Bronchial epithelial cell (primary cell): ENCODE data around the gene PRR16. TPM values are rescaled to one million over a fixed set of nuclear protein-coding genes. Genes with fewer than 3 reads are reported as not detected.
A peak's percentile ranks its signal among the peaks of the same experiment; 100 is the strongest.

Source experiments
- DNase-seq: peaks from one replicate; pipeline ENCODE4 v3.0.0-alpha.2; 2010; ENCODE audit warnings: low read depth
- FAIRE-seq: peaks from 2 replicates; lab custom pipeline; 2011; peaks lifted over from hg19 to GRCh38; lab: Jason Lieb, UNC
- H3K27me3 ChIP-seq: 2 replicates; pipeline ENCODE4 v1.5.1; 2011; ENCODE audit warnings: low read length; ENCODE audit not compliant: control insufficient read depth, insufficient read depth
- H3K36me3 ChIP-seq: 2 replicates; pipeline ENCODE4 v1.5.1; 2011; ENCODE audit warnings: low read length; ENCODE audit not compliant: control insufficient read depth, insufficient read depth
- H3K4me3 ChIP-seq: 2 replicates; pipeline ENCODE4 v1.5.1; 2011; ENCODE audit warnings: mild to moderate bottlenecking, low read depth, low read length, control low read depth
- total RNA-seq: library from RNA; depleted of rRNA; stranded (reverse); fragments of >200 nt; gene quantifications from 2 replicates; pipeline ENCODE4 v1.2.1, GENCODE V29; 2014
- TF ChIP-seq, protein P1 (sequence below): IDR thresholded peaks from 2 replicates; pipeline ENCODE4 v1.5.1; 2011; ENCODE audit warnings: mild to moderate bottlenecking, moderate library complexity, low read length, control low read depth, inconsistent platforms; ENCODE audit not compliant: insufficient read depth, severe bottlenecking

Gene PRR16
- total RNA-seq, 1 donor from 2014 or later, result 0.53 TPM

DNA sequence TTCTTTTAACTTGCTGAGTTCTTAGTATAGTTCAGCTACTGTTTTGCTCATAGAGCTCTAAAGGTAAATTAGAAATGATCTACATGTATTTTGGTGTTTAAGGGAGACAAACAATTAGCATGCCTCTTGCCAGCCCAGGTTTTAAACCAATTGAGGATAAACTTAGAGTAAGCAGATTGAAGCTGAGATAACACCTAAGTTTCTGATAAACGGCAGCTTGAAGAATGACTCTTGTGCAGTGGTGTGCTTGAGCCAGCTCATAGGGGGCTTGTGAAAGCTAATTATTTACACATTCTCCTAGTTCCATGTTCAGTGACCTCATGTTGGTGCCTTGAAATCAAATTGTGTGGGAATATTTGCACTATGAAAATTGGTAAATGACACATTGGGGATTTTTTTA is 193.0 kb downstream of the PRR16 start:
- Histone ChIP-seq H3K4me3 (no peak overlapping the region), H3K27me3 (peaks cover 1% of the 10 kb centered on the region), H3K36me3 (no peaks in the 10 kb centered on the region)
- TF ChIP-seq, protein P1, sequence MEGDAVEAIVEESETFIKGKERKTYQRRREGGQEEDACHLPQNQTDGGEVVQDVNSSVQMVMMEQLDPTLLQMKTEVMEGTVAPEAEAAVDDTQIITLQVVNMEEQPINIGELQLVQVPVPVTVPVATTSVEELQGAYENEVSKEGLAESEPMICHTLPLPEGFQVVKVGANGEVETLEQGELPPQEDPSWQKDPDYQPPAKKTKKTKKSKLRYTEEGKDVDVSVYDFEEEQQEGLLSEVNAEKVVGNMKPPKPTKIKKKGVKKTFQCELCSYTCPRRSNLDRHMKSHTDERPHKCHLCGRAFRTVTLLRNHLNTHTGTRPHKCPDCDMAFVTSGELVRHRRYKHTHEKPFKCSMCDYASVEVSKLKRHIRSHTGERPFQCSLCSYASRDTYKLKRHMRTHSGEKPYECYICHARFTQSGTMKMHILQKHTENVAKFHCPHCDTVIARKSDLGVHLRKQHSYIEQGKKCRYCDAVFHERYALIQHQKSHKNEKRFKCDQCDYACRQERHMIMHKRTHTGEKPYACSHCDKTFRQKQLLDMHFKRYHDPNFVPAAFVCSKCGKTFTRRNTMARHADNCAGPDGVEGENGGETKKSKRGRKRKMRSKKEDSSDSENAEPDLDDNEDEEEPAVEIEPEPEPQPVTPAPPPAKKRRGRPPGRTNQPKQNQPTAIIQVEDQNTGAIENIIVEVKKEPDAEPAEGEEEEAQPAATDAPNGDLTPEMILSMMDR, result no peak
- DNase-seq, result no peak
- no peak for FAIRE-seq

DNA sequence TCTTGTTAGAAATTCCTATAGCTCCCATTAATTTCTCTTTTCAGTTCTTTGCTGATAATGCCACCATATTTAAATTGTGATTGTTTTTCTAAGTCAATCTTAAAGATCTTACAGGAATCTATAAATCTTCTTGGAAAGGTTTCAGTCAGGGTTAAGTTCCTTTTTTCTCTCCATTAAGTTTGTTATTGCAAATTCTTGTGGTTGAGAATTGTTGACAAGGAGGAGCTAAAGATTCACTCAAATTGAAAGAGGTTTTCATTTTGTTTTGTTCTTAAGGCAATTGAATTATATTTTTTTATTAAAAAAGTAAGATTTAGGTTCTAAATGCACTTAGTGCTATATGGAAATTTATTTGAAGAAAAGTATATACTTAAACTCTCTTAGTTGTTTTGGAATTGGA is 213.4 kb downstream of the PRR16 start:
- TF ChIP-seq, protein P1, result no peak
- FAIRE-seq, result no peak
- H3K36me3 ChIP-seq, result no peaks in the 10 kb centered on the region
- H3K4me3 ChIP-seq, result no peak overlapping the region
- no peak for DNase-seq
- no peaks in the 10 kb centered on the region for H3K27me3 ChIP-seq

DNA sequence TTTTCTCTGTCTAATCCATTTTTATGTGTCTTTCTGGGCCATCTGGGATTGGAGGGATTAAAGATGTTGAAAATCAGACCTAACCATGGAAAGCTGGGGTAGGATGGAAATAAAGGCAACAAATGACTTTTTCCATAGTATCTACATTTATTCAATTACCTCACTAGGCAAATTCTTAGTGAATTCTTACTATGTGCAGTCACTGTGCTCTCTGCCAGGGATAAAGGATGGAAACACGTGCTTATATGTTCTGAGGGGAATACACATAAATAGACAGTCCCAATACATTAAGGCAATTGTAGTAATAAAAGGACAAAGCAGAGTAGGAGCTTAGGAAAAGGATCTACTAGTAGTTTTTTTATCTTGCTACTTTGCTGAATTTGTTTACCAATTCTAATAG is 214.2 kb downstream of the PRR16 start:
- Histone ChIP-seq H3K27me3 (no peaks in the 10 kb centered on the region), H3K4me3 (no peak overlapping the region), H3K36me3 (no peaks in the 10 kb centered on the region)
- no peak for FAIRE-seq
- TF ChIP-seq, protein P1, result no peak
- no peak for DNase-seq

DNA sequence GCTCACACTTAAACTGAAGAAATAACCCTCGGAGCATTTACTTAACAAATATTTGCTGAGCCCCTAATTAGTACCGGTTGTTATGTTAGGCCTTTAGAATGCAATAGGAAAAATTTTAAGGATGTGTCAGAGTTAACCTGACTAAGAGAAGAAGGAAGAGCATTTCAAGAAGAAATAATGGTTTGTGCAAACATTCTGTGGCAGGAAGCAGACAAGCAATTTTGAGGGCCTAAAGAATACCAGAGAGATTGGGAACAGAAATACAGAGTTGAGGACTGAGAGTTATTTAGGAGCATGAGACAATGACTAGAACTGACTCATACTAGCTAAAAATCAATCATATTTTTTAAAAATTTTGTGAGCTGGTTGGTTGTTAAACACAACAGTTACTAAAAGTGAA is 218.8 kb downstream of the PRR16 start:
- FAIRE-seq, result no peak
- H3K27me3 ChIP-seq, result no peaks in the 10 kb centered on the region
- DNase-seq, result no peak
- TF ChIP-seq, protein P1, result no peak
- no peak overlapping the region for H3K4me3 ChIP-seq
- H3K36me3 ChIP-seq, result no peaks in the 10 kb centered on the region

DNA sequence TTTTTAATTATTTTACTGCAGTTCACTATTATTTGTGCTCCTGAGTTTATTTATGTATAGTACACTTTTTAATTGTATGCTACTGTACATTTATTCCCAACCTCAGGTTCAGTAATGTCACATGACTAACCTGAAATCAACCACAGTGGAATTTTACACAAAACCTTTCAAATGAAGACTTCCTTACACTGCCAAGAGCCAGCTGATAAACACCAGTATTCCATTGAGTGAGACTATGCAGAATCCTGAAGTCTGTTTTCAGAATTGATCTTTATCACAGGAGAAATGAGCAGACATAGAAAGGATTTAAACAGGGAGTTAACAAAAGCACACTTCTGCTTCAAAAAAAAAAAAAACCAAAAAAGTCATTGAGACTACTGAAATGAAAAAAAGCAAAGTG is 219.5 kb downstream of the PRR16 start:
- DNase-seq (no peak), FAIRE-seq (no peak)
- Histone ChIP-seq H3K4me3 (no peak overlapping the region), H3K27me3 (no peaks in the 10 kb centered on the region), H3K36me3 (no peaks in the 10 kb centered on the region)
- TF ChIP-seq, protein P1, result no peak

DNA sequence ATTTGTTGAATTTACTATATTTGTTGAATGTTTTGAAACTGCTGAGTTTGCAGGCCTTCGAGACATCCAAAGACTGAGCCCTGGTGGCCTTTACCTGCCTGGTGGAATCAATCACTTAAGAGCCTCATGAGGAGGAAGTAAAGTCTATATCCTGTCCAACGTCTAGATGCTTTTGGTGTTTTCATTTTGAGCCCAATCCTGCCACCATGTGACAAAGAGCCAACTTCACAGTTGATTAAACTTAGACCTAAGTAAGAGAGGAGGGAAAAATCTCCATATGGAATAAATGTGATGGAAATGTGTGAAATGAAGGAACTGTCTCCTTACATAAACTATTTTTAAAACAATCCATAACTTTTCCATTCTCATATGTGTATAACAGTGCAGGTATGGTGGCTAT is 220.1 kb downstream of the PRR16 start:
- TF ChIP-seq, protein P1, result peak; percentile 8
- Histone ChIP-seq H3K27me3 (no peaks in the 10 kb centered on the region), H3K36me3 (no peaks in the 10 kb centered on the region), H3K4me3 (no peak overlapping the region)
- peak; percentile 29 for DNase-seq
- FAIRE-seq, result no peak
